B cell (primary cell): Measurements from ENCODE around the gene FKBP9.
"Not testable (repeated sequence)": the region's sequence is repeated elsewhere in the genome, so short reads cannot be mapped to it uniquely, and the experiment has no call there.

ENCODE experiments used
- EZH2 ChIP-seq: IDR thresholded peaks from 2 replicates; pipeline ENCODE4 v1.6.1; 2012; ENCODE audit warnings: borderline replicate concordance, low read depth, mild to moderate bottlenecking, moderate library complexity, low read length; ENCODE audit not compliant: insufficient read depth, poor library complexity, severe bottlenecking
- TF ChIP-seq, protein P1 (sequence below): fragments of 200-600 bp; IDR thresholded peaks from one replicate; pipeline ENCODE4 v1.8.0; 2022; ENCODE audit warnings: antibody characterized with exemption, mild to moderate bottlenecking

DNA sequence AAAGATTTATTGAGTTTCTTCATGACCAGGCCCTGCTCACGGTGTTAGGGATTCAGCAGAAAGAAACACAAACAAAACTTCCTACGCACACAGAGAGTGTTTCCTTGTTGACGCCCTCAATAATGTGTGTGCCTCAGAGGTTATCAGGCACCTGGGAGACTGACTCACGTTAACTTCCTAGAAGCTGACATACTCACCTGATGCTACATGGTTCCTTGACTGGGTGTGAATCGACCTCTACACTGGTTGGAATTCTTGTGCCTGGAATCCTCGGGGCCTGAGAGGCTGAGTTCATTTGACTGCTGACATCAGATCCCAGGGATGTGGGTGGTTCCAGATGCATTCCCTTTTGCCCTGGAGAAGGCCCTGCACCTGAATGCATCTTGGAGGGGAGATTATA, 35.5 kb downstream of the FKBP9 start:
- TF ChIP-seq, protein P1, sequence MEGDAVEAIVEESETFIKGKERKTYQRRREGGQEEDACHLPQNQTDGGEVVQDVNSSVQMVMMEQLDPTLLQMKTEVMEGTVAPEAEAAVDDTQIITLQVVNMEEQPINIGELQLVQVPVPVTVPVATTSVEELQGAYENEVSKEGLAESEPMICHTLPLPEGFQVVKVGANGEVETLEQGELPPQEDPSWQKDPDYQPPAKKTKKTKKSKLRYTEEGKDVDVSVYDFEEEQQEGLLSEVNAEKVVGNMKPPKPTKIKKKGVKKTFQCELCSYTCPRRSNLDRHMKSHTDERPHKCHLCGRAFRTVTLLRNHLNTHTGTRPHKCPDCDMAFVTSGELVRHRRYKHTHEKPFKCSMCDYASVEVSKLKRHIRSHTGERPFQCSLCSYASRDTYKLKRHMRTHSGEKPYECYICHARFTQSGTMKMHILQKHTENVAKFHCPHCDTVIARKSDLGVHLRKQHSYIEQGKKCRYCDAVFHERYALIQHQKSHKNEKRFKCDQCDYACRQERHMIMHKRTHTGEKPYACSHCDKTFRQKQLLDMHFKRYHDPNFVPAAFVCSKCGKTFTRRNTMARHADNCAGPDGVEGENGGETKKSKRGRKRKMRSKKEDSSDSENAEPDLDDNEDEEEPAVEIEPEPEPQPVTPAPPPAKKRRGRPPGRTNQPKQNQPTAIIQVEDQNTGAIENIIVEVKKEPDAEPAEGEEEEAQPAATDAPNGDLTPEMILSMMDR: not testable (repeated sequence)
- TF ChIP-seq EZH2: not testable (repeated sequence)
